Transverse colon (tissue), 4 donors: Measurements from ENCODE around the gene PALS2. TPM values are rescaled to one million over a fixed set of nuclear protein-coding genes. Genes with fewer than 3 reads are reported as not detected.

Source experiments
- DNase-seq: peaks from one replicate; pipeline ENCODE4 v3.0.0-alpha.2; 2019
- H3K27ac ChIP-seq, 4 donors: fragments of 200-600 bp; sonication (generic); 2 replicates each; pipeline ENCODE4 v1.5.1; 2016 to 2018; ENCODE audit warnings: inconsistent platforms in 4 of 4
- H3K27me3 ChIP-seq: fragments of 200-600 bp; sonication (generic); 2 replicates; pipeline ENCODE4 v1.5.1; 2017; ENCODE audit warnings: inconsistent platforms
- H3K36me3 ChIP-seq, 4 donors: fragments of 200-600 bp; sonication (generic); 2 replicates each; pipeline ENCODE4 v1.5.1; 2017 to 2019; ENCODE audit warnings: inconsistent platforms in 4 of 4
- H3K4me1 ChIP-seq, 4 donors: fragments of 200-600 bp; sonication (generic); 2 replicates each; pipeline ENCODE4 v1.5.1; 2017 to 2020; ENCODE audit warnings: inconsistent platforms in 4 of 4
- H3K4me3 ChIP-seq, 4 donors: fragments of 200-600 bp; sonication (generic); 1 replicate in 1 of 4; 2 replicates in 3 of 4; pipeline versions ENCODE4 v1.5.1 to v1.6.1; 2017 to 2019; ENCODE audit warnings: inconsistent platforms in 4 of 4
- H3K9me3 ChIP-seq, 2 donors: fragments of 200-600 bp; sonication (generic); 2 replicates each; pipeline ENCODE4 v1.5.1; 2017 to 2019; ENCODE audit warnings: inconsistent platforms in 2 of 2
- EP300 ChIP-seq: sonication (generic); formaldehyde crosslinking; IDR thresholded peaks from one replicate; pipeline ENCODE4 v1.6.1; 2017; ENCODE audit warnings: antibody characterized with exemption, low read depth
- POLR2A ChIP-seq: fragments of 450-650 bp; IDR thresholded peaks from one replicate; pipeline ENCODE4 v1.6.1; 2016; ENCODE audit warnings: antibody characterized with exemption, mild to moderate bottlenecking, moderate library complexity
- POLR2AphosphoS5 ChIP-seq, 3 donors: sonication (generic); formaldehyde crosslinking; IDR thresholded peaks; one replicate each; pipeline ENCODE4 v1.6.1; 2016; ENCODE audit warnings: antibody characterized with exemption in 3 of 3
- WGBS, 2 donors: methylation state at CpG; one replicate each; pipeline ENCODE4 v1.1.5; 2018; ENCODE audit warnings: low coverage in 1 of 2; 5-methylcytosine and 5-hydroxymethylcytosine counted together
- in situ Hi-C, 4 donors: fragments of 200-750 bp; cut with MboI; loops; one replicate each; pipeline versions ENCODE4 v1.15.0 to v1.15.1; 2017; ENCODE audit warnings: low sequenced_read_pairs in 3 of 4, low pct_ligation_motif_present in 1 of 4, low pct_unique_long_range_greater_than_20kb in 1 of 4
- intact Hi-C: fragments of 100-400 bp; cut with DNase I; formaldehyde crosslinking; loops from one replicate; pipeline ENCODE4 v1.15.1; 2023; ENCODE audit warnings: low total_unique reads
- total RNA-seq, 4 donors: library from RNA; depleted of rRNA; stranded (reverse); fragments of >200 nt; gene quantifications; one replicate each; pipeline ENCODE4 v1.1.0, GENCODE V29; 2016
- TF ChIP-seq, protein P1 (sequence below), 5 experiments: fragments of 200-600 bp in 3 of 5; fragments of 450-650 bp in 2 of 5; sonication (generic) in 3 of 5; IDR thresholded peaks; 1 replicate in 2 of 5; 2 replicates in 3 of 5; pipeline ENCODE4 v1.5.1; 2016 to 2017; ENCODE audit warnings: antibody characterized with exemption in 5 of 5, inconsistent platforms in 3 of 5, mild to moderate bottlenecking in 2 of 5, moderate library complexity in 1 of 5

Gene PALS2
- total RNA-seq, 4 donors from 2014 or later, result 0.60 to 6.4 (median 4.9) TPM

DNA sequence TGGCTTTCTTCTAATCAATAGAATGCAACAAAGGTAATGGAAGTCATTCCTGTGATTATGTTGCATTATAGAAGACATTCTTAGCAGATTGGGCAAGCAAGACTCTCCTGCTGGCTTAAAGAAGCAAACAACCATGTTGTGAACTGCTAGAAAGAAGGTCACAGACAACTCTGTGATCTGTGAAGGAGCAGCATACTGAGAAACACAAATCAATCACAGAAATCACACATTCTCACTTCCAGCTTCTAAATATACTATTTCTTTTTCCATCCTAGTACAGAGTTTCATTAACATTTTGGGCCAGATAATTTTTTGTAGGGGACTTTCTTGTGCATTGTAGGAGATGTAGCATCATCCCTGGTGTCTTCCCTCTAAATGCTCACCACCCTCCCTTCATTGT lies 28.0 kb upstream of the PALS2 start:
- H3K36me3 ChIP-seq, result no peaks in the 10 kb centered on the region
- no peak for DNase-seq
- no peak overlapping the region for H3K27ac ChIP-seq
- H3K4me3 ChIP-seq, result no peak overlapping the region
- in situ Hi-C loops (no loop called here), intact Hi-C loops (no loop called here)
- H3K9me3 ChIP-seq, result no peaks in the 10 kb centered on the region
- peaks cover 4% of the 10 kb centered on the region for H3K27me3 ChIP-seq
- H3K4me1 ChIP-seq, result no peaks in the 10 kb centered on the region
- no peak for TF ChIP-seq POLR2AphosphoS5 (IDR thresholded peaks at IDR 0.05)
- no peak for TF ChIP-seq POLR2A
- no peak for TF ChIP-seq EP300
- TF ChIP-seq, protein P1, sequence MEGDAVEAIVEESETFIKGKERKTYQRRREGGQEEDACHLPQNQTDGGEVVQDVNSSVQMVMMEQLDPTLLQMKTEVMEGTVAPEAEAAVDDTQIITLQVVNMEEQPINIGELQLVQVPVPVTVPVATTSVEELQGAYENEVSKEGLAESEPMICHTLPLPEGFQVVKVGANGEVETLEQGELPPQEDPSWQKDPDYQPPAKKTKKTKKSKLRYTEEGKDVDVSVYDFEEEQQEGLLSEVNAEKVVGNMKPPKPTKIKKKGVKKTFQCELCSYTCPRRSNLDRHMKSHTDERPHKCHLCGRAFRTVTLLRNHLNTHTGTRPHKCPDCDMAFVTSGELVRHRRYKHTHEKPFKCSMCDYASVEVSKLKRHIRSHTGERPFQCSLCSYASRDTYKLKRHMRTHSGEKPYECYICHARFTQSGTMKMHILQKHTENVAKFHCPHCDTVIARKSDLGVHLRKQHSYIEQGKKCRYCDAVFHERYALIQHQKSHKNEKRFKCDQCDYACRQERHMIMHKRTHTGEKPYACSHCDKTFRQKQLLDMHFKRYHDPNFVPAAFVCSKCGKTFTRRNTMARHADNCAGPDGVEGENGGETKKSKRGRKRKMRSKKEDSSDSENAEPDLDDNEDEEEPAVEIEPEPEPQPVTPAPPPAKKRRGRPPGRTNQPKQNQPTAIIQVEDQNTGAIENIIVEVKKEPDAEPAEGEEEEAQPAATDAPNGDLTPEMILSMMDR (IDR thresholded peaks at IDR 0.05), result no peak

DNA sequence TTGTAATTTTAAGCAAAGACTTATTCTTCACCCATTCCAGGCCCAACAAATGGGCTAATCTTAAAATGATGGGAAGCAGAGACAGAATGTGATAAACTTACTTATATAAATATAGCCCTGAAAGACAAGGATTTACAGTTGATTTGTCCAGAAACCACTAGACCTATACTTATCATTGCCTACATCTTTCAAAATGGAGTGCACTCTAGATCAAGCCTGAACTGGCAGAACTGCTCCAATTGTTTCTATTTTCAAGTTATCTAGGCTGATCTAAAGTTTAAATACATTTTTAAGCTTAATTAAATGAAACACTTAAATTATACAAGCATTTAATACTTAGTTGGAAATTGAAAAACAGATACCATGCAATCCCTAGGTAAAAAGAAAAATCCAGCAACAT lies 24.9 kb upstream of the PALS2 start:
- Histone ChIP-seq H3K4me3 (no peak overlapping the region), H3K9me3 (no peaks in the 10 kb centered on the region), H3K27ac (no peak overlapping the region), H3K27me3 (peaks cover 4% of the 10 kb centered on the region), H3K4me1 (no peaks in the 10 kb centered on the region), H3K36me3 (no peaks in the 10 kb centered on the region)
- TF ChIP-seq, protein P1 (IDR thresholded peaks at IDR 0.05), result no peak
- no peak for TF ChIP-seq EP300
- no peak for TF ChIP-seq POLR2A
- no peak for TF ChIP-seq POLR2AphosphoS5 (IDR thresholded peaks at IDR 0.05)
- no peak for DNase-seq
- in situ Hi-C loops (no loop called here), intact Hi-C loops (no loop called here)

DNA sequence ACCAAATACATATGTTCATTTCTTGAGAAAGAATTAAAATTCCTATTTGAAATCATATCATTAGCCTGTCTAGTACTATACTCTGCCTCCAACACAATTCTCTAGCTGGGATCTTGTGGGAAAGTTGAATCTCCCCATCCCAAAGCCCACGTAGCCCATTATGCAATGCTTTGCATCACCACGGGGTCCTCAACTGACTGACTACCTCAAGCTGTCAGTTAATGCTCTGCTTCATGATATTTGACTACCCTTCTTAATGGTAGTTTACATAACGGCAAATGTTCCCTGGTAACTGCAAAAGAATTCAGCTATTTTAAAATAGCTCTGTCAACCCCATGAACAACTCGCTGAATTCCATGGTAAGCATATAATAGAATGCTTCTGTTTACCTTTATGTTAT lies 23.3 kb upstream of the PALS2 start:
- in situ Hi-C loops (no loop called here), intact Hi-C loops (no loop called here)
- 45 to 56% methylated on average over 3 to 4 of the region's 4 CpGs for WGBS, 2 donors

DNA sequence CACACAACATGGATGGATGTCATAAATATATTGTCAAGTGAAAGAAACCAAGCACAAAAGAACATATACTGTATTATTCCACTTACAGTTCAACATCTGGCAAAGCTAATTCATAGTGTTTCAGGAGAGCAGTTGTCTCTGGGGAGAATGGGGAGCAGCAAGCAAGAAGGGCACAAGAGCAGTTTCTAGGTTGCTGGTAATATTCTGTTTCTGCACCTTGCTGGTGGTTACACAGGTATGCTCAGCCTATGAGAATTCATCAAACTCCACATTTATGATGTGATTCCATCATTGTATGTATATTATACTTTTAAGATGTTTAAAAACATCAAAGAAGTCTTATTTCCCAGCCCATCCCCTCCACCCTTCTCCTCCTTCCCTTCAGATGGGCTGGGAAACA lies 18.1 kb upstream of the PALS2 start:
- in situ Hi-C loops (no loop called here), intact Hi-C loops (no loop called here)
- no peaks in the 10 kb centered on the region for H3K4me1 ChIP-seq
- H3K9me3 ChIP-seq, result no peaks in the 10 kb centered on the region
- H3K27me3 ChIP-seq, result no peaks in the 10 kb centered on the region
- no peak for DNase-seq
- TF ChIP-seq EP300 (no peak), POLR2AphosphoS5 (IDR thresholded peaks at IDR 0.05) (no peak), POLR2A (no peak)
- TF ChIP-seq, protein P1 (IDR thresholded peaks at IDR 0.05), result no peak
- H3K36me3 ChIP-seq, result no peaks in the 10 kb centered on the region
- H3K27ac ChIP-seq, result no peak overlapping the region
- H3K4me3 ChIP-seq, result no peak overlapping the region

More for the DNA sequence above, 23.3 kb upstream of the PALS2 start:
- no peak for DNase-seq
- Histone ChIP-seq H3K9me3 (no peaks in the 10 kb centered on the region), H3K36me3 (no peaks in the 10 kb centered on the region), H3K4me1 (no peaks in the 10 kb centered on the region), H3K27me3 (peaks cover 4% of the 10 kb centered on the region), H3K4me3 (no peak overlapping the region), H3K27ac (no peak overlapping the region)
- no peak for TF ChIP-seq POLR2A
- no peak for TF ChIP-seq POLR2AphosphoS5 (IDR thresholded peaks at IDR 0.05)
- TF ChIP-seq EP300, result no peak

DNA sequence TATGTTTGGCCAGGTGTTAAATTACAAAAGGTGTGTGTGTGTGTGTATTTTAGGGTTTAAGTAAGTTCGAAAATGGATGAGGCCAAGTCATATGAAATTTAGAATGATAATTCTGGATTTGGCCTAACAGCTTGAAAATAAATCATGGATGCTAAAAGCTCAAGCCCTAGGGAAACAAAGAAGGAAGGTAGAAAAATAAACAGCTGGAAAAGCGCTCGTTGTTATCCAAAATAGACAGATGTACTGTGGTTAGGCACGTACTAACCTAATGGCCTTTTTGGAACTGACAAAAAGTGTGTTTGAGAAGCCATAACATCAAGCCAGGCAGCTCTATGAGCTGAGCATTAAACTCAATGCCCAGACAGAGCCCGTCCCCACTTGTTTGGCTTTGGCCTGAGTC lies 17.5 kb upstream of the PALS2 start:
- no peaks in the 10 kb centered on the region for H3K9me3 ChIP-seq
- H3K4me3 ChIP-seq, result no peak overlapping the region
- WGBS, 2 donors, result 62 to 75% methylated on average over 5 of the region's 5 CpGs
- no peak overlapping the region for H3K27ac ChIP-seq
- TF ChIP-seq, protein P1 (IDR thresholded peaks at IDR 0.05), result no peak
- TF ChIP-seq POLR2A (no peak), POLR2AphosphoS5 (IDR thresholded peaks at IDR 0.05) (no peak), EP300 (no peak)
- H3K27me3 ChIP-seq, result no peaks in the 10 kb centered on the region
- intact Hi-C loops (no loop called here), in situ Hi-C loops (no loop called here)
- DNase-seq, result no peak
- no peaks in the 10 kb centered on the region for H3K4me1 ChIP-seq
- no peaks in the 10 kb centered on the region for H3K36me3 ChIP-seq
